ENCODE results near the gene CD302.

DNA sequence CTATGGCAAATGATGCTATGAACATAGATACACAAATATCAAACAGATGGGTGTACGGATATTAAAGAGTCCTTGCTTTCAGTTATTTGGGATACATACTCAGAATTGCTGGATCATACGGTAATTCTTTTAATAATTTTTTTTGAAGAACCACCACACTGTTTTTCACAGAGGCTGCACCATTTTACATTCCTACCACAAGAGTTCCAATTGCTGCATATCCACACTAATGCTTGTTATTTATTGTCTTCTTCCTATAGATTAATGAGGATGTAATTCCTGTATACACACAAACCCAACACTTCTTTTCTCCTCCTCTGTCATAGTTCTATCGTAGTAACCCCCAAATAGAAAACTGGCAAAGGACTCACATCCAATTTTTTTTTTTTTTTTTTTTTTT lies 21.7 kb downstream of the CD302 start:
- TF ChIP-seq CTCF (IDR thresholded peaks at IDR 0.05; ENCODE audit: borderline replicate concordance, extremely low read depth, low read length, poor library complexity, severe bottlenecking) (no peak), EZH2 (IDR thresholded peaks at IDR 0.05; ENCODE audit: borderline replicate concordance, low read depth, low read length, severe bottlenecking) (no peak)

Measured in DND-41 (cell line).